IPS-15b (cell line): ENCODE results near the gene NTMT2.

Experiments used
- H3K27me3 ChIP-seq: one replicate; pipeline ENCODE4 v1.6.1; 2013; ENCODE audit warnings: low read length; ENCODE audit not compliant: control insufficient read depth, insufficient read depth
- H3K36me3 ChIP-seq: one replicate; pipeline ENCODE4 v1.6.1; 2013; ENCODE audit warnings: low read length; ENCODE audit not compliant: control insufficient read depth, insufficient read depth
- H3K4me1 ChIP-seq: one replicate; pipeline ENCODE4 v1.6.1; 2013; ENCODE audit warnings: mild to moderate bottlenecking, low read length; ENCODE audit not compliant: control insufficient read depth, insufficient read depth
- H3K4me3 ChIP-seq: one replicate; pipeline ENCODE4 v1.5.1; 2013; ENCODE audit warnings: low read depth, low read length
- H3K9ac ChIP-seq: one replicate; pipeline ENCODE4 v1.6.1; 2013; ENCODE audit warnings: low read depth, mild to moderate bottlenecking, low read length
- H3K9me3 ChIP-seq: one replicate; pipeline ENCODE4 v1.6.1; 2013; ENCODE audit warnings: mild to moderate bottlenecking, low read length; ENCODE audit not compliant: control insufficient read depth, insufficient read depth

Gene NTMT2

DNA sequence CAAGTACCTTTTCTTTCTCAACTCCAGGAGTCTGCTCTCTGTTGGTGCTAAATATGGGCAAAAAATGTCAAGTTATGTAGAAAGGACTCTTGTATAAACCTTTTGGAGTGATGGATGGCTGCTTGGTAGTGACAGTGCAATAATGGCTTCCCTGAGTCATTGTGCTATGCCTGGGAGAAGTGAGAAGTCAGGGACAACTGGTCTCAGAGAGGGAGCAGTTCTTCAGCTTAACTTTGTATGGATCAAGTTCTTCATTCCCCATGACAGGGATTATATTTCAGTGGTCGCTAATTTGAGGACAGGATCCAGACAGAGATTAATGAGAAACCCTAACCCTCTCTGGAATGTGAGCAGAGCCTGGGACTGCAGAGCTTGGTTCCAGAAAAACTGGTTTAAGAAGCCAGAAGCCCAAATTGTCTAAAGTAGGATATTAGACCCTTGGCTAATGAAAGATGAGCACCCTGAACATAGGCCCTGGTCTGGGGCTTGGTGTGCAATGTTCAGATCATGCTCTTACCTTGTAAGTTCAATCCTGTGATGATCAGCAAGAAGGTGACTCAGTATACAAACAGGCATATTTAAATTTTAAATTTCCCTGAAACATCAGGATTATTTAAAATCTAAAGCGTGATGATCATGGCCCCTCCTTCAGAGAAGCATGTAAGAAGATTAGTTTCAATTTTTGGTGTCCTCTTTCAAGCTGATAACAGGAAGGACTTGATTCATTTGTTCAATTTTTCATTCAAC is 50.9 kb downstream of the NTMT2 start:
- Histone ChIP-seq H3K36me3 (no peaks in the 10 kb centered on the region), H3K4me3 (no peak overlapping the region)

DNA sequence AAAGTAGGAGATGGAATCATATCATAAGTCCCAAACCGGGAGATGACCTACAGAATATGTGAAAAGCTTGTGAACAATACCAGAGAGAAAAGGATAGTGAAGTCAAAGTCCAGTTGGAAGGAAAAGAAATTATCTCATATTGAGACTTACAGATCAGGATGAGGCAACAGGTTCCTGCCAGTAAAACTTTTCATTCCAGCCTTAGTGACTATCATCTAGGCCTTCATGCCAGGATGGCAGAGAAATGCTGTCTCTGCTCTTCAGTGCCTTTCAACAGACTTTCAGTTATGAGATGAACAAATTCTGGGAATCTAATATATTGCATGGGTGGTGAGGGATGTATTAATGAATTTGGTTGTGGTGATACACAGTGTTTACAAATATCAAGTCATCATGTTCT is 52.3 kb downstream of the NTMT2 start:
- H3K9me3 ChIP-seq, result no peaks in the 10 kb centered on the region
- H3K9ac ChIP-seq, result no peak overlapping the region
- H3K27me3 ChIP-seq, result no peaks in the 10 kb centered on the region
- H3K4me3 ChIP-seq, result no peak overlapping the region
- no peaks in the 10 kb centered on the region for H3K36me3 ChIP-seq
- H3K4me1 ChIP-seq, result no peaks in the 10 kb centered on the region

More for the DNA sequence above, 50.9 kb downstream of the NTMT2 start:
- H3K27me3 ChIP-seq, result no peaks in the 10 kb centered on the region
- H3K9ac ChIP-seq, result no peak overlapping the region
- no peaks in the 10 kb centered on the region for H3K9me3 ChIP-seq
- no peaks in the 10 kb centered on the region for H3K4me1 ChIP-seq

DNA sequence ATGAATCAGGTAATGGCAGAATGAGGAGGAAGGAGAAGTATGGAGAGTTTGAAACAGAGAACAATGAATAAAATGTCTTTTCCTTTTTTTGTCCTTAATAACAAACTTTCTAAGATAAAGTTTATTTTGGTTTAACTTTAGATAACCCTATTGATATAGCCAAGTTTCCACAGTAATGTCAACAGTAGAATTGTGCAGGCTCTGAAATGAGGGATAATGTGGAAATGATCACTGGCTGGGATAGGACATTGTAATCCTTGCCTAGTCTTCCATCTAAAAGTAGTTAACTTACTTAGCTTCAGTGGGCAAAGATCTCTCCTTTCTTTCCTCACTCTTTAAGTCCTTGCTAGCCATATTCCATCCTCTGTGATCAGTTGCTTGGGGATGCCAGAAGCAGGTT is 52.8 kb downstream of the NTMT2 start:
- no peak overlapping the region for H3K4me3 ChIP-seq
- no peaks in the 10 kb centered on the region for H3K36me3 ChIP-seq
- H3K27me3 ChIP-seq, result no peaks in the 10 kb centered on the region
- no peak overlapping the region for H3K9ac ChIP-seq
- no peaks in the 10 kb centered on the region for H3K9me3 ChIP-seq
- no peaks in the 10 kb centered on the region for H3K4me1 ChIP-seq

DNA sequence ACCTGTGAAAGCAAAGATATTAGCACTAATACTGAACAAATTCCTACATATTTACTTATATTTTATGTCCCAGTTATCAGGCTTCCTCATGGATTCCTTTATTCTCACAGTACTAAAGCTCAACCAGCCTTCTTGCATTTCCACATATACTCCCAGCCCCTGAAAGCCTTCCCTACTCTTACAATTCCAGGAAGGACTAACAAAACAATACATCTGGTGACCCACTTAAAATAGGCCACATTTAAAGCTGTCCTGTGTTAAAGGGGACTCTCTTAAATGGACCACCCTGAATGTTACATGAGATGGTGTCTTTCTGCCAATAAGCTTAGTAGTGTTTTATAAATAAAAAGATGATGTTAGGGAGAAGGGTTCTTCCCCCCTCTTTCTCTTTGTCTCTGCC is 54.4 kb downstream of the NTMT2 start:
- H3K9me3 ChIP-seq, result no peaks in the 10 kb centered on the region
- no peak overlapping the region for H3K9ac ChIP-seq
- H3K27me3 ChIP-seq, result no peaks in the 10 kb centered on the region
- peaks cover 12% of the 10 kb centered on the region for H3K4me1 ChIP-seq
- no peak overlapping the region for H3K4me3 ChIP-seq
- no peaks in the 10 kb centered on the region for H3K36me3 ChIP-seq

DNA sequence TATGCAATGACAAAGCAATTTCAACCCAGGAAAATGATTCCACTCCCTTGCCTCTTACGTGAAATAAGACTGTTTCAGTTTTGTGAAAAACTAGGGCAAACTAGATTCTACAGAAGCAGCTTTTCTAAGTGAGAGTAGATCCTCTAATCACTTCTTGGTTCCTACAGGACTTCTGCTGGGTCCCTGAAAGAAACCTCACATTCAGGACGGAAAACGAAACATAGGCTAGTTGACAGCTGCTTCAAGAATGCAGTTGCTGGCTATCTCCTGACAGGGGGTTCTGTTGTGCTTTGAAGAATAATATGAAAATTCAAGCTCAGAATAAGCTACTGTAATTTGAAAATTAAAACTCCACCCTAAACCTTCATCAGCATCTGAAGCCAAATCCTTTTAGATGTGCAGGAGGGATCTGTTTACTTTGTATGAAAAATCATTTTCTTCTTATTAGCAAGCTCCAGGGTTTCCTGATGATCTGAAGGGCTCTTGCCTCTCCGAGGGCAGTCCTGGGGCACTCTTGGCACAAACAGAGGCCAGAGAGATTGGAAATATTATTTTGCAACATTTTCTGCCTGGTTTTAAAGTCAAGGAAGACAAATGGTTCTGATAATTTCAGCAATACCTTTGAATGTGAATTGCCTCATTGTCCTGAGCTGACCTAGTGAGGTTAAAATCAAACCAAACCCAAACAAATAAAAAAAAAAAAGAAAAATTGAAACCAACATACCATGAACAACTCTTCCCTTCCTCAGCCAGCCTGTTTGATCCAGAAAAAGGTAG is 55.0 kb downstream of the NTMT2 start:
- Histone ChIP-seq H3K9me3 (no peaks in the 10 kb centered on the region), H3K9ac (no peak overlapping the region), H3K36me3 (no peaks in the 10 kb centered on the region), H3K4me1 (peaks cover 12% of the 10 kb centered on the region), H3K4me3 (no peak overlapping the region), H3K27me3 (no peaks in the 10 kb centered on the region)

DNA sequence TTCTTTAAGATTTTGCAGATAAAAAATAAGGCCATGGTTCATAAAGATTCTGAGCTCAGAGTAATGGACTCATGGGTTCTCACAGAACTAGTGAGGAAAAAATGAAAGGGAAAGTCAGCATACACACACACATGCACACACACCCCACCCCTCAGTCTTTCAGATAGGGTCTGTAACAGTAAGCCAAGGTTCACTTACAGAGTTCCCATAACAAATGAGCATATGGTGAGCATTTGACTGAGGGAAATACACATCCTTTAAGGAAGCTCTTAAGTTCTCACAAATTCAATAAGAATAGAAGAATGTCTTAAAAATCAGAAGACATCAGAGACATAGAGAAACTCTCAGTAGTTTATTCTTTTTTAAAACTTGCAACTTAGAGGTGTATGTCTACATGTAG is 57.9 kb downstream of the NTMT2 start:
- Histone ChIP-seq H3K4me3 (no peak overlapping the region), H3K9ac (no peak overlapping the region), H3K36me3 (no peaks in the 10 kb centered on the region), H3K9me3 (peaks cover 4% of the 10 kb centered on the region), H3K27me3 (no peaks in the 10 kb centered on the region), H3K4me1 (peaks cover 12% of the 10 kb centered on the region)

DNA sequence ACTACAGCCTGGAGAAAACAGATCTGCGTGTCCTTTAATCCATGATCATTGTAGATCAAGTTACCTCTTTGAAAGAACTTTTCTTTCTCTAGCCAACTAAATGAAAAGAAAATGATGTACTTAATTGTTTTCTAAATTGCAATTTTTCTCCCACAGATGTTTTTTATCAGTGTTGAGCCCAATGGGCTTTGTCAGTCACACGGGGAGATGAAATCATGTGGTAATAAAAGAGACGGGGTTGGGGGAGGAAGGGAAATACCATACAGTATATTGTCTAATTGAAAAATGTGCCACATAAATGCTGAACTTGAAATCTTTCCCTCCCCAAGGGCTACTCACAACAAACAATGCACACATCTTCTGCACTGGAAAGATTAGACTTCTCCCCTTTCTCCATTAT is 58.4 kb downstream of the NTMT2 start:
- no peak overlapping the region for H3K4me3 ChIP-seq
- no peaks in the 10 kb centered on the region for H3K36me3 ChIP-seq
- H3K27me3 ChIP-seq, result no peaks in the 10 kb centered on the region
- peaks cover 4% of the 10 kb centered on the region for H3K9me3 ChIP-seq
- peaks cover 12% of the 10 kb centered on the region for H3K4me1 ChIP-seq
- H3K9ac ChIP-seq, result no peak overlapping the region

DNA sequence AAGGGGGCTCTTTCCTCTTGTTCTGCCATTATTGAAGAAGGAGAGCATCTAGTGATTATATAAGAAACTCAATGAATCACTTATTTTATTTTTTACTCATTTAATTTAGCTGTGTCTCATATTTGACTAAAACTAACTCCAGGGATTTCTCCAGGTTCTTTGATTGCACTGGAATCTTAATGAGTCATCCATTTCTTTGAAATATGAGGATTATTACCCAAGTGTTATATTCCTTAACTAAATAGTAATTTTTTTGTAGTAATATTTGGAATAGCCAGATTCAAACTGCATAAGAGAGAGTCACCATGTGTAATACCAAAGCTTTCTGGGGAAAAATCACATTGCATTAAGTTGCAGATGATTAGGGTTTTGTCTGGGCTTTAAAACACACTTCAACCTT is 59.5 kb downstream of the NTMT2 start:
- no peaks in the 10 kb centered on the region for H3K27me3 ChIP-seq
- peaks cover 4% of the 10 kb centered on the region for H3K9me3 ChIP-seq
- H3K9ac ChIP-seq, result no peak overlapping the region
- no peaks in the 10 kb centered on the region for H3K36me3 ChIP-seq
- no peak overlapping the region for H3K4me3 ChIP-seq
- peaks cover 12% of the 10 kb centered on the region for H3K4me1 ChIP-seq

DNA sequence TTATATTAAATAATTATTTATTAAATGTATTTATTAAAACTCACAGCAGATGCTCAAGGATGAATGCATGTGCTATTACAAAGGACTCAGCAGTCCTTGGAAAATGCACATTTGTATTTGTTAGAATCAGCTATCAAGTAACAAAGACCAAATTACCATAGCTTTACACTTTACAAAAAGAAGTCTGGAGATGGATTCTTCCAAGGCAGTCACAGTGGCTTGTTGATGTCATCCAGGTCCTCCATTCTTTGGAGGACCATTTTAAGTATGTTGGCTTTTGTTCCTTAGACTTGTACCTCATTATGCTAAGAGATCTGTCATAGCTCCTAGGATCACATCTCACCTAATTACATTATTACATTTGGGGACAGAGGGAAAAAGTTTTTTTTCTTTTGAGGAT is 63.4 kb downstream of the NTMT2 start:
- H3K36me3 ChIP-seq, result no peaks in the 10 kb centered on the region
- H3K9ac ChIP-seq, result no peak overlapping the region
- H3K9me3 ChIP-seq, result peaks cover 4% of the 10 kb centered on the region
- no peak overlapping the region for H3K4me3 ChIP-seq
- H3K4me1 ChIP-seq, result peaks cover 8% of the 10 kb centered on the region
- H3K27me3 ChIP-seq, result no peaks in the 10 kb centered on the region

DNA sequence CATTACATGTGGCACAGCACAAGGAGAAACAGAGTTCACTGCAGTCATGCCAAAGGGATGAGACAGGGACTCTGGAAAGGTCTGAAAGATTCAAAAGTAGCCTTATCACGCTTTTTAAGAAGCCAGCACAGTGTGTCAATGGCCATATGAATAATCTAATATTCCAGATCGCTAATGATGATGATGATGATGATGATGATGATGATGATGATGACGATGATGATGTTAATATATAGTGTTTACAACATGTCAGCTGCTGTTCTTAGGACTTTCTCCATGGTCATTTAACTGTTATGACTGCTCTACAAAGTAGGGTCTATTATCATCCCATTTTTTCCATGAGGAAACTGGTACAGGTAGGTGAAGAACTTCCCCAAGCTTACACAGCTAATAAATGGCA is 64.4 kb downstream of the NTMT2 start:
- H3K36me3 ChIP-seq, result no peaks in the 10 kb centered on the region
- H3K9me3 ChIP-seq, result peaks cover 4% of the 10 kb centered on the region
- H3K27me3 ChIP-seq, result no peaks in the 10 kb centered on the region
- no peak overlapping the region for H3K4me3 ChIP-seq
- no peak overlapping the region for H3K9ac ChIP-seq
- no peaks in the 10 kb centered on the region for H3K4me1 ChIP-seq

DNA sequence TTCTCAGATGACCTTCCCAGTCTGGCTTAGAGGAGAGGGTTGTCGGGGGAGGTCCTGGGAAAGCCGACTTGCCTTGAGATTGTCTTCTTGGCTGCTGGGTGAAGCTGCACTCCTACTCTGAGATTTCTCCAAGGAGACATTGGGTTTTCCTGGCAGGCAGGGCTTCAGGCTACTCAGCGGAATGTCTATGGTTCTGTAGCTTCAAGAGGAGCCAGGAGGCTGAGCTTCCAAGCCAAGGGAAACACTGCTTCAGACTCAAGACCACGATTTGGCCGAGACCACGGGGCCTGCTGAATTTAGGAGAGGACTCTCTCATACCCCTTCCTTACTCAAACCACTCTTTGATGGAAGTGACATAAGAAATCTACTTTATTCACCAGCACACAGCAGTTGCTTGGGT is 67.8 kb downstream of the NTMT2 start:
- Histone ChIP-seq H3K9ac (no peak overlapping the region), H3K27me3 (no peaks in the 10 kb centered on the region), H3K36me3 (no peaks in the 10 kb centered on the region), H3K9me3 (no peaks in the 10 kb centered on the region), H3K4me1 (no peaks in the 10 kb centered on the region), H3K4me3 (no peak overlapping the region)
